Measurements from ENCODE around the gene ZNRF2.

ZNRF2 gene

GRCh38 chr7:30403477-30403876 is 119.1 kb downstream of the ZNRF2 start:
- FAIRE-seq (no peak), DNase-seq (ENCODE audit: low spot score) (no peak)

DNA sequence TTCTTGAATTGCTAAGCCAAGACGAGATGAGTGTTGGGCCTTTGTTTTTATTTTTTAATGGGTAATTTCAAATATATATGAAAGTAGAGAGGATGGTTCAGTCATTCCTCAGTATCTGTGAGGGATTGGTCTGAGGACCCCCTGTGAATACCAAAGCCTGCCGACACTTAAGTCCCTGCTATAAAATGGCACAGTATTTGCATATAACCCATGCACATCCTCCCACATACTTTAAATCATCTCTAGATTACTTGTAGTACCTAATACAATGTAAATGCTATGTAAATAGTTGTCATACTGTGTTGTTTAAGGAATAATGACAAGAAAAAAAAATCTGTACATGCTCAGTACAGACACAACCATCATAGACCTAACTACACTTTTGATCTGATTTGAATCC is 120.8 kb downstream of the ZNRF2 start:
- DNase-seq (ENCODE audit: low spot score) (no peak), FAIRE-seq (no peak)

DNA sequence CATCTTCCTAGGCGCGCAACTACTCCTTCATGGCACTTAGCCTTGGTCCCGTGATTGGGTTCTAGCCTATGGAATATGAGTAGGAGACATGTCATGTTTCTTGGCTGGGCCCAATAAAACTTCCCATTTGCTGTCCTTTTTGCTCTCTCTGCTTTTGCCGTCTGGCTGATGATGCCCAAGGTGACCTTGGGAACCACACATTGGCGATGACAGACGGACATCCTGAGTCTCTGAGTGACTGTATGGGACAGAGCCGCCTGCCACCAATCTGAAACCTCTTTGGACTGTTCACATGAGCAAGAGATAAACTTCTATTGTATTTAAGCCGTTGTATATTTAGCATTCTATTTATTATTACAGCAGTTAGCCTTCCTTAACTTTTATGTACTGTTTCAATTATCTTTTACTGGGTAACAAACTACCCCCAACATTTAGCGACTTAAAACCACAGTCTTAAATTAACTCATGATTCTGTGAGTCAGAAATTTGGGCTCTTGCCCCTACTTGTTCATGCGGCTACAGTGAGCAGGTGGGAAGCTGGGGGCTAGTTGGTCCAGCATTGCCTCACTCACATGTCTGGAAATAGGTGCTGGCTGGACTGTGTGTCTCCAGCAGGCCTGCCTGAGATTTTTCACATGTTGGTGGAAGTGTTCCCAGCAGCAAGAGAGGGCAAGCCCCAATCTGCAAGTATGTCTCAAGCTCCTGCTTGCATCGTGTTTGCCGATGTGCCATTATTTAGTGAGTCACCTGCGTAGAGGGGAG is 122.4 kb downstream of the ZNRF2 start:
- FAIRE-seq (no peak), DNase-seq (ENCODE audit: low spot score) (no peak)

- no peak for FAIRE-seq
- no peak for DNase-seq (ENCODE audit: low spot score)
Observed at GRCh38 chr7:30411173-30411572, 126.8 kb downstream of the ZNRF2 start.

DNA sequence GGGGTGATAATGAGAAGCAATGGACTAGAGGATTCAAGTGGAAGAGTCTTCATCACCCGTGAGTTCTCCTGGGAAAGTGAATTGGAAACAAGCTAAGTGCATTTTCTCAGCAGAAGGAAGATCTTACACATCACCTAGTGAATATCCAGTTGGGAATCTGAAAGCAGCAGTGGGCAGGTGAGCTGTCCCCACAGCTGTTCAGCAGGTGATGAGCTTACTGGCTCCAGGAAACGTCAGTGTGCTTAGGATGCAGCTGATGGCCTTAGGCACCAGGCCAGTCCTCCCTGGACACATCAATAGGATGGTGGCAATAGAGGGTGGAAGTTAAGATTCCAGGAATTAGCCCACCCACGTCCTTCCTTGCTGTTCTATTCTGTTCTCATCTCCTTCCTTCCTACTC is 127.5 kb downstream of the ZNRF2 start:
- no peak for FAIRE-seq
- DNase-seq (ENCODE audit: low spot score): no peak

GRCh38 chr7:30412782-30413504 is 128.5 kb downstream of the ZNRF2 start:
- DNase-seq (ENCODE audit: low spot score): peak; percentile 77
- FAIRE-seq: peak; percentile 83

DNA sequence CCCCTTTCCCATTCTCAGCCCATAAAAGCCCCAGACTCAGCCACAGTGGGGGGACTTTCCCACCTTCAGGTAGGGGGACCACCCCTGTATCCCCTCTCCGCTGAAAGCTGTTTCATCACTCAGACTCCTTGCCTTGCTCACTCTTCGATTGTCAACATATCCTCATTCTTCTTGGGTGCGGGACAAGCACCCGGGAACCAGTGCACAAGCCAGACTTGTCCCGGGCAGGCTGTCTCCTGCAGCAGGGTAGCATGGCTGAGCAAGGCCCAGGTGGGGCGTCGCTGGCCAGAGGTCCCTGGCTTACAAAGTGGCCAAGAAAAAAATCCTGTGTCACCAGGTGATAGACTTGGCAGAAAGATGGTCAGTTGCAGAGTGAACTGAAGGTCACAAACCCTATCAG is 129.5 kb downstream of the ZNRF2 start:
- DNase-seq (ENCODE audit: low spot score) (no peak), FAIRE-seq (no peak)
